ENCODE results near the gene DNAJB13.

The DNAJB13 gene

GRCh38 chr11:73956876-73957653 lies 6.2 kb downstream of the DNAJB13 start:
- no peak for DNase-seq

GRCh38 chr11:73957654-73958361 lies 7.0 kb downstream of the DNAJB13 start:
- DNase-seq = no peak

- DNase-seq = no peak
Measured at GRCh38 chr11:73958521-73959141, 7.8 kb downstream of the DNAJB13 start.

- peak; percentile 78 for DNase-seq
Measured at GRCh38 chr11:73961321-73961720, 10.5 kb downstream of the DNAJB13 start.

- DNase-seq = no peak
Measured at GRCh38 chr11:73962101-73962705, 11.4 kb downstream of the DNAJB13 start.

- no peak for DNase-seq
Measured at GRCh38 chr11:73963861-73964260, 13.0 kb downstream of the DNAJB13 start.

GRCh38 chr11:73965076-73965763 lies 14.4 kb downstream of the DNAJB13 start:
- DNase-seq = peak; percentile 50

GRCh38 chr11:73965764-73966121 lies 14.9 kb downstream of the DNAJB13 start:
- DNase-seq = no peak

GRCh38 chr11:73968356-73968966 lies 17.6 kb downstream of the DNAJB13 start:
- DNase-seq = no peak

GRCh38 chr11:73969091-73969490 lies 18.3 kb downstream of the DNAJB13 start:
- no peak for DNase-seq

- no peak for DNase-seq
Measured at GRCh38 chr11:73969991-73970800, 19.4 kb downstream of the DNAJB13 start.

GRCh38 chr11:73971175-73971719 lies 20.4 kb downstream of the DNAJB13 start:
- no peak for DNase-seq

GRCh38 chr11:73972187-73972586 lies 21.4 kb downstream of the DNAJB13 start:
- no peak for DNase-seq

- no peak for DNase-seq
Measured at GRCh38 chr11:73972620-73973449, 22.0 kb downstream of the DNAJB13 start.

GRCh38 chr11:73974604-73975478 lies 24.0 kb downstream of the DNAJB13 start:
- DNase-seq = no peak

- DNase-seq = no peak
Measured at GRCh38 chr11:73975479-73975757, 24.6 kb downstream of the DNAJB13 start.

GRCh38 chr11:73976451-73977151 lies 25.8 kb downstream of the DNAJB13 start:
- no peak for DNase-seq

GRCh38 chr11:73977856-73978519 lies 27.2 kb downstream of the DNAJB13 start:
- no peak for DNase-seq

Measured in fibroblast of skin of back (primary cell).